Measurements from ENCODE around the gene LY6G5C. TPM values are rescaled to one million over a fixed set of nuclear protein-coding genes. Genes with fewer than 3 reads are reported as not detected.

LY6G5C gene
- total RNA-seq, 4 donors from 2014 or later, result 0.84 TPM; not detected in 3

GRCh38 chr6:31727717-31728671 is 47.1 kb upstream of the LY6G5C start:
- no peak for DNase-seq (ENCODE audit: low spot score in 2 of 2)
- H3K36me3 ChIP-seq, result peaks cover 0 to 56% (median 0%) of the 10 kb centered on the region in 3 donors
- peaks cover 0 to 51% (median 16%) of the 10 kb centered on the region in 4 donors for H3K4me1 ChIP-seq
- TF ChIP-seq EP300 (IDR thresholded peaks at IDR 0.05) (no peak), CTCF (IDR thresholded peaks at IDR 0.05) (no peak), POLR2A (IDR thresholded peaks at IDR 0.05) (no peak)
- H3K9me3 ChIP-seq, result no peaks in the 10 kb centered on the region
- no peaks in the 10 kb centered on the region for H3K27me3 ChIP-seq
- peak overlapping the region; percentile 92 to 100 (median 98) for H3K27ac ChIP-seq
- WGBS, 2 donors, result 63 to 66% methylated on average over 41 of the region's 41 CpGs
- peak overlapping the region; percentile 67 to 97 (median 85) for H3K4me3 ChIP-seq

- Histone ChIP-seq H3K4me1 (peaks cover 0 to 43% (median 16%) of the 10 kb centered on the region in 4 donors), H3K36me3 (peaks cover 0 to 48% (median 0%) of the 10 kb centered on the region in 3 donors), H3K4me3 (no peak overlapping the region), H3K27me3 (no peaks in the 10 kb centered on the region), H3K9me3 (no peaks in the 10 kb centered on the region), H3K27ac (peak overlapping the region; percentile 92 to 100 (median 98))
- peak in 1 of 2 donors; percentile 20 for TF ChIP-seq POLR2A (IDR thresholded peaks at IDR 0.05)
- no peak for TF ChIP-seq EP300 (IDR thresholded peaks at IDR 0.05)
- DNase-seq (ENCODE audit: low spot score in 2 of 2), result no peak
- WGBS, 2 donors, result 57 to 72% methylated on average over 7 of the region's 7 CpGs
Observed at GRCh38 chr6:31727034-31727716, 46.3 kb upstream of the LY6G5C start.

GRCh38 chr6:31725502-31726350 is 44.9 kb upstream of the LY6G5C start:
- TF ChIP-seq POLR2A (IDR thresholded peaks at IDR 0.05), result no peak
- TF ChIP-seq CTCF (IDR thresholded peaks at IDR 0.05), result no peak
- TF ChIP-seq EP300 (IDR thresholded peaks at IDR 0.05), result no peak
- Histone ChIP-seq H3K27me3 (no peaks in the 10 kb centered on the region), H3K27ac (peak overlapping the region in 1 of 4 donors; percentile 100), H3K4me3 (no peak overlapping the region), H3K36me3 (peaks cover 0 to 33% (median 0%) of the 10 kb centered on the region in 3 donors), H3K9me3 (no peaks in the 10 kb centered on the region), H3K4me1 (peaks cover 0 to 36% (median 16%) of the 10 kb centered on the region in 4 donors)
- WGBS, 2 donors, result 81 to 82% methylated on average over 12 of the region's 12 CpGs
- no peak for DNase-seq (ENCODE audit: low spot score in 2 of 2)

- H3K4me1 ChIP-seq, result peaks cover 0 to 30% (median 16%) of the 10 kb centered on the region in 4 donors
- H3K27me3 ChIP-seq, result no peaks in the 10 kb centered on the region
- DNase-seq (ENCODE audit: low spot score in 2 of 2), result no peak
- H3K27ac ChIP-seq, result no peak overlapping the region
- no peak for TF ChIP-seq CTCF (IDR thresholded peaks at IDR 0.05)
- no peak for TF ChIP-seq POLR2A (IDR thresholded peaks at IDR 0.05)
- TF ChIP-seq EP300 (IDR thresholded peaks at IDR 0.05), result no peak
- peaks cover 0 to 31% (median 0%) of the 10 kb centered on the region in 3 donors for H3K36me3 ChIP-seq
- no peak overlapping the region for H3K4me3 ChIP-seq
- WGBS, 2 donors, result 71 to 80% methylated on average over 25 of the region's 25 CpGs
- no peaks in the 10 kb centered on the region for H3K9me3 ChIP-seq
Observed at GRCh38 chr6:31723980-31724691, 43.3 kb upstream of the LY6G5C start.

Measured in tibial nerve (tissue), 4 donors.